GM10266 (cell line): ENCODE measurements around the gene TAOK1.

Experiments used
- DNase-seq: peaks from one replicate; pipeline ENCODE4 v3.0.0; 2012; ENCODE audit errors: extremely low spot score
- TF ChIP-seq, protein P1 (sequence below): IDR thresholded peaks from 2 replicates; pipeline ENCODE4 v1.5.1; 2012; ENCODE audit warnings: mild to moderate bottlenecking, low read depth; ENCODE audit not compliant: control insufficient read depth, insufficient read depth; ENCODE audit errors: missing control alignments

TAOK1 gene

DNA sequence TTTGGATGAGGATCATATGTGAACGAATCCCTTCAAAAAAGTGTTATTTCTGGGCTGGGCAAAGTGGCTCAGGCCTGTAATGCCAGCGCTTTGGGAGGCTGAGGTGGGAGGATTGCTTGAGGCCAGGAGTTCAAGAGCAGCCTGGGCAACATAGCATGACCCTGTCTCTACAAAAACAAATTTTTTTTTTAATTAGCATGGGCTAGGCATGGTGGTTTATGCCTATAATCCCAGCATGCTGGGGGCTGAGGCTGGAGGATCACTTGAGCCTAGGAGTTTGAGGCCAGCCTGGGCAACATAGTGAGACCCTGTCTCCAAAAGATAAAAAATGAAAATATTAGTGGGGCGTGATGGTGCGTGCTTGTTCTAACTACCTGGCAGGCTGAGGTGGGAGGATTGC lies 4.6 kb downstream of the TAOK1 start:
- no peak for DNase-seq
- TF ChIP-seq, protein P1, sequence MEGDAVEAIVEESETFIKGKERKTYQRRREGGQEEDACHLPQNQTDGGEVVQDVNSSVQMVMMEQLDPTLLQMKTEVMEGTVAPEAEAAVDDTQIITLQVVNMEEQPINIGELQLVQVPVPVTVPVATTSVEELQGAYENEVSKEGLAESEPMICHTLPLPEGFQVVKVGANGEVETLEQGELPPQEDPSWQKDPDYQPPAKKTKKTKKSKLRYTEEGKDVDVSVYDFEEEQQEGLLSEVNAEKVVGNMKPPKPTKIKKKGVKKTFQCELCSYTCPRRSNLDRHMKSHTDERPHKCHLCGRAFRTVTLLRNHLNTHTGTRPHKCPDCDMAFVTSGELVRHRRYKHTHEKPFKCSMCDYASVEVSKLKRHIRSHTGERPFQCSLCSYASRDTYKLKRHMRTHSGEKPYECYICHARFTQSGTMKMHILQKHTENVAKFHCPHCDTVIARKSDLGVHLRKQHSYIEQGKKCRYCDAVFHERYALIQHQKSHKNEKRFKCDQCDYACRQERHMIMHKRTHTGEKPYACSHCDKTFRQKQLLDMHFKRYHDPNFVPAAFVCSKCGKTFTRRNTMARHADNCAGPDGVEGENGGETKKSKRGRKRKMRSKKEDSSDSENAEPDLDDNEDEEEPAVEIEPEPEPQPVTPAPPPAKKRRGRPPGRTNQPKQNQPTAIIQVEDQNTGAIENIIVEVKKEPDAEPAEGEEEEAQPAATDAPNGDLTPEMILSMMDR, result no peak

DNA sequence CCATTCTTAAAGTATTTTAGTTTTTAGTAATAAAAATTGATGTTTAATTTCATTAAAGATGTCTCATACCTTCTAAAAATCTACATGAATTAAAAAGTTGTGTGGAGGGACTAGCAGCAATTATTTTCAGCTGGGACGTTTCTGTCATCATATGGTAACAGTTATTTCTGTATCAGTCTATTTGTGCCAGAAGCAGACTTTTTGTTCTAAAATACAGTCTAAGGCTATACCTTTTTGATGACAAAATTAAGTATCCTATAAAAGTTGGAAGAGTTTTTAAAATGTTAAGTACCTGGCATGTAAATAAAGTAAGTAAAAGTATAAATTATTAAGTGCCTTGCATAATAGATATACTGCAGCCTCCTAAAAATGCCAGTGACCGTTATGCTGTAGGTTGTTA lies 5.9 kb downstream of the TAOK1 start:
- TF ChIP-seq, protein P1, result no peak
- no peak for DNase-seq

DNA sequence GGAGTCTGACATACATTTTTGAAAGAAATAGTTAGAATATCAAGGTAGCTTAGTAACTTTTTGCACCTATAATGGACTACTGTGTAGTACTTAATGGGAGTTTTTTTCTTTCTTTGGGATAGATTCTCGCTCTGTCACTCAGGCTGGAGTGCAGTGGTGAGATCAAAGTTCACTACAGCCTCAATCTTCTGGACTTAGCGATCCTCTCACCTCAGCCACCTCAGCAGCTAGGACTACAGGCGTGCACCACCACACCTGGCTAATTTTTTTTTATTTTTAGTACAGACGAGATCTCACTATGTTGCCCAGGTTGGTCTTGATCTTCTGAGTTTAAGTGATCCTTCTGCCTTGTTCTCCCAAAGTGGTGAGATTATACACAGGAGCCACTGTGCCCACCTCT lies 9.5 kb downstream of the TAOK1 start:
- TF ChIP-seq, protein P1, result no peak

DNA sequence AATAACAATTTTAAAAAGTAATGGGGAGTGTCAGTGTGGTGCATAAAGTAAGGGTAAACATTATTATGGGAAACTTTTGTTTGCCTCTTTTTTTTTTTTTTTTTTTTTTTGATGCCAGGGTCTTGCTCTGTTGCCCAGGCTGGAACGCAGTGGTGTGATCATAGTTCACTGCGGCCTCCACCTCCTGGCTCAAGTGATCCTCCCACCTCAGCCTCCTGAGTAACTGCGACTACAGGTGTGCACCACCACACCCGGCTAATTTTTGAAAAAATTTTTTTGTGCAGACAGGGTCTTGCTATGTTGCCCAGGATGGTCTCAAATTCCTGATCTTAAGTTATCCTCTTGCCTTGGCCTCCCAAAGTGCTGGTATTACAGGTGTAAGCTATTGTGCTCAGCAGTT lies 10.7 kb downstream of the TAOK1 start:
- TF ChIP-seq, protein P1, result no peak
- no peak for DNase-seq

More for the DNA sequence above, 9.5 kb downstream of the TAOK1 start:
- DNase-seq, result no peak

DNA sequence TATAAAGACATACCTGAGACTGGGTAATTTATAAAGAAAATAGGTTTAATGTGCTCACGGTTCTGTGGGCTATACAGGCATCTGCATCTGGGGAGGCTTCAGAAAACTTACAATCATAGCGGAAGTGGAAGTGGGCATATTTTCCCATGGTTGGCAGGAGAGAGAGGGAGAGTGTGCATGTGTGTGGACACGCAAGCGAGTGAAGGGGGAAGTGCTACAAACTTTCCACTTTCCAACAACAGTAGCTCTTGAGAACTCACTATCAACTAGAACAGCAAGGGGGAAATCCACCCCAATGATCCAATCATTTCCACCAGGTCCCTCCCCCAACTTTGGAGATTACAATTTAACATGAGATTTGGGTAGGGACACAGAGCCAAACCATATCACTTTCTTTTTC lies 11.1 kb downstream of the TAOK1 start:
- TF ChIP-seq, protein P1, result no peak
- no peak for DNase-seq

GRCh38 chr17:29407856-29408255 lies 17.7 kb downstream of the TAOK1 start:
- DNase-seq, result no peak
- TF ChIP-seq, protein P1, result no peak

- no peak for DNase-seq
- TF ChIP-seq, protein P1, result no peak
These were observed 19.8 kb downstream of the TAOK1 start for GRCh38 chr17:29409963-29410362.
